Activated CD4-positive, alpha-beta T cell treated with anti-CD3 and anti-CD28 coated beads, Interleukin-2, amount 10 ng/mL, durations not matched to agents 24 days and 14 days (primary cell): ENCODE measurements around the gene ECM1. TPM values are rescaled to one million over a fixed set of nuclear protein-coding genes. Genes with fewer than 3 reads are reported as not detected.

Source experiments
- DNase-seq: peaks from one replicate; pipeline ENCODE4 v3.0.0; 2022
- H3K27ac Mint-ChIP-seq: one replicate; pipeline ENCODE4 v1.8.0; 2022; ENCODE audit warnings: mild to moderate bottlenecking, mixed read lengths
- H3K27me3 Mint-ChIP-seq: one replicate; pipeline ENCODE4 v1.8.0; 2022; ENCODE audit warnings: mixed read lengths
- H3K36me3 Mint-ChIP-seq: one replicate; pipeline ENCODE4 v1.8.0; 2022; ENCODE audit warnings: low read depth, mild to moderate bottlenecking, mixed read lengths
- H3K4me1 Mint-ChIP-seq: one replicate; pipeline ENCODE4 v1.8.0; 2021; ENCODE audit warnings: mixed read lengths
- H3K4me3 Mint-ChIP-seq: one replicate; pipeline ENCODE4 v1.8.0; 2022; ENCODE audit warnings: mild to moderate bottlenecking, moderate library complexity, mixed read lengths
- H3K9me3 Mint-ChIP-seq: one replicate; pipeline ENCODE4 v1.8.0; 2021; ENCODE audit warnings: mixed read lengths
- intact Hi-C: fragments of 100-400 bp; cut with micrococcal nuclease; formaldehyde crosslinking; loops from one replicate; pipeline ENCODE4 v1.15.1; 2023
- total RNA-seq: library from RNA; stranded (reverse); gene quantifications from 2 replicates; pipeline ENCODE4 v1.2.3, GENCODE V29; 2022

ECM1 gene
- total RNA-seq, 1 donor from 2014 or later = 2.4 TPM

GRCh38 chr1:150516050-150516591 lies 8.2 kb downstream of the ECM1 start:
- H3K9me3 Mint-ChIP-seq = no peaks in the 10 kb centered on the region
- peaks cover 2% of the 10 kb centered on the region for H3K27me3 Mint-ChIP-seq
- intact Hi-C loops = loop anchor here (1.0 to 5.0 kb wide), 2 partner anchors 194 to 261 kb away; partner anchors contain the start of gene PRPF3
- peak; percentile 73 for DNase-seq
- peaks cover 9% of the 10 kb centered on the region for H3K36me3 Mint-ChIP-seq
- H3K4me1 Mint-ChIP-seq = peaks cover 12% of the 10 kb centered on the region
- H3K4me3 Mint-ChIP-seq = peak overlapping the region; percentile 95
- H3K27ac Mint-ChIP-seq = peak overlapping the region; percentile 83

- Mint-ChIP-seq H3K4me1 (peaks cover 16% of the 10 kb centered on the region), H3K27ac (peak overlapping the region; percentile 83)
These were observed 8.7 kb downstream of the ECM1 start for GRCh38 chr1:150516616-150517015.

GRCh38 chr1:150521196-150521968 lies 13.5 kb downstream of the ECM1 start:
- no peak for DNase-seq
- H3K27me3 Mint-ChIP-seq = peaks cover 2% of the 10 kb centered on the region
- H3K27ac Mint-ChIP-seq = no peak overlapping the region
- peaks cover 10% of the 10 kb centered on the region for H3K4me1 Mint-ChIP-seq
- no peaks in the 10 kb centered on the region for H3K36me3 Mint-ChIP-seq
- H3K9me3 Mint-ChIP-seq = no peaks in the 10 kb centered on the region
- H3K4me3 Mint-ChIP-seq = no peak overlapping the region
- intact Hi-C loops = no loop called here

More at GRCh38 chr1:150516616-150517015, 8.7 kb downstream of the ECM1 start:
- peaks cover 8% of the 10 kb centered on the region for H3K36me3 Mint-ChIP-seq
- H3K9me3 Mint-ChIP-seq = no peaks in the 10 kb centered on the region
- intact Hi-C loops = loop anchor here (1.0 to 5.0 kb wide), 2 partner anchors 194 to 261 kb away; partner anchors contain the start of gene PRPF3
- H3K4me3 Mint-ChIP-seq = peak overlapping the region; percentile 95
- no peak for DNase-seq
- peaks cover 2% of the 10 kb centered on the region for H3K27me3 Mint-ChIP-seq

- no peak for DNase-seq
- peaks cover 5% of the 10 kb centered on the region for H3K4me1 Mint-ChIP-seq
- intact Hi-C loops = no loop called here
- H3K36me3 Mint-ChIP-seq = no peaks in the 10 kb centered on the region
- H3K4me3 Mint-ChIP-seq = no peak overlapping the region
- no peaks in the 10 kb centered on the region for H3K9me3 Mint-ChIP-seq
- no peaks in the 10 kb centered on the region for H3K27me3 Mint-ChIP-seq
- no peak overlapping the region for H3K27ac Mint-ChIP-seq
These were observed 17.4 kb downstream of the ECM1 start for GRCh38 chr1:150525348-150525747.

GRCh38 chr1:150528196-150528595 lies 20.3 kb downstream of the ECM1 start:
- intact Hi-C loops = no loop called here
- H3K4me1 Mint-ChIP-seq = peaks cover 3% of the 10 kb centered on the region
- H3K9me3 Mint-ChIP-seq = no peaks in the 10 kb centered on the region
- H3K27ac Mint-ChIP-seq = no peak overlapping the region
- H3K27me3 Mint-ChIP-seq = no peaks in the 10 kb centered on the region
- no peak overlapping the region for H3K4me3 Mint-ChIP-seq
- H3K36me3 Mint-ChIP-seq = no peaks in the 10 kb centered on the region
- no peak for DNase-seq

- Mint-ChIP-seq H3K27me3 (no peaks in the 10 kb centered on the region), H3K4me3 (no peak overlapping the region), H3K36me3 (no peaks in the 10 kb centered on the region), H3K9me3 (no peaks in the 10 kb centered on the region), H3K27ac (no peak overlapping the region), H3K4me1 (peaks cover 3% of the 10 kb centered on the region)
- no peak for DNase-seq
- intact Hi-C loops = no loop called here
These were observed 21.1 kb downstream of the ECM1 start for GRCh38 chr1:150529017-150529416.

GRCh38 chr1:150530491-150531159 lies 22.7 kb downstream of the ECM1 start:
- no peak overlapping the region for H3K4me3 Mint-ChIP-seq
- peaks cover 3% of the 10 kb centered on the region for H3K4me1 Mint-ChIP-seq
- no peak overlapping the region for H3K27ac Mint-ChIP-seq
- H3K36me3 Mint-ChIP-seq = no peaks in the 10 kb centered on the region
- intact Hi-C loops = loop anchor here (5.0 kb wide), 2 partner anchors 43 to 273 kb away; partner anchors contain the start of genes CA14 and TARS2
- no peak for DNase-seq
- H3K27me3 Mint-ChIP-seq = no peaks in the 10 kb centered on the region
- H3K9me3 Mint-ChIP-seq = no peaks in the 10 kb centered on the region

GRCh38 chr1:150532860-150533259 lies 25.0 kb downstream of the ECM1 start:
- no peak for DNase-seq
- Mint-ChIP-seq H3K4me1 (peaks cover 3% of the 10 kb centered on the region), H3K27me3 (no peaks in the 10 kb centered on the region), H3K27ac (no peak overlapping the region), H3K4me3 (no peak overlapping the region), H3K9me3 (no peaks in the 10 kb centered on the region), H3K36me3 (no peaks in the 10 kb centered on the region)
- intact Hi-C loops = loop anchor here (1.0 to 5.0 kb wide), 3 partner anchors 46 to 276 kb away; partner anchors contain the start of genes CA14 and TARS2

GRCh38 chr1:150534002-150534401 lies 26.1 kb downstream of the ECM1 start:
- DNase-seq = no peak
- Mint-ChIP-seq H3K9me3 (no peaks in the 10 kb centered on the region), H3K4me1 (peaks cover 3% of the 10 kb centered on the region), H3K27ac (no peak overlapping the region), H3K4me3 (no peak overlapping the region), H3K36me3 (no peaks in the 10 kb centered on the region), H3K27me3 (no peaks in the 10 kb centered on the region)
- intact Hi-C loops = loop anchor here (5.0 kb wide), 2 partner anchors 47 to 277 kb away; partner anchors contain the start of genes CA14 and TARS2

GRCh38 chr1:150535511-150536287 lies 27.8 kb downstream of the ECM1 start:
- Mint-ChIP-seq H3K4me1 (peaks cover 3% of the 10 kb centered on the region), H3K9me3 (no peaks in the 10 kb centered on the region), H3K27me3 (no peaks in the 10 kb centered on the region), H3K4me3 (no peak overlapping the region), H3K36me3 (no peaks in the 10 kb centered on the region), H3K27ac (no peak overlapping the region)
- intact Hi-C loops = no loop called here
- no peak for DNase-seq

- Mint-ChIP-seq H3K4me3 (no peak overlapping the region), H3K9me3 (no peaks in the 10 kb centered on the region), H3K27me3 (no peaks in the 10 kb centered on the region), H3K4me1 (peaks cover 3% of the 10 kb centered on the region), H3K27ac (no peak overlapping the region), H3K36me3 (no peaks in the 10 kb centered on the region)
- DNase-seq = no peak
- intact Hi-C loops = no loop called here
These were observed 29.2 kb downstream of the ECM1 start for GRCh38 chr1:150536836-150537731.

- H3K4me3 Mint-ChIP-seq = no peak overlapping the region
- no peaks in the 10 kb centered on the region for H3K36me3 Mint-ChIP-seq
- intact Hi-C loops = no loop called here
- no peak for DNase-seq
- peaks cover 4% of the 10 kb centered on the region for H3K27me3 Mint-ChIP-seq
- H3K27ac Mint-ChIP-seq = no peak overlapping the region
- H3K9me3 Mint-ChIP-seq = no peaks in the 10 kb centered on the region
- H3K4me1 Mint-ChIP-seq = no peaks in the 10 kb centered on the region
These were observed 30.1 kb downstream of the ECM1 start for GRCh38 chr1:150537732-150538684.
